ENCODE data around the gene CACNA2D3. TPM values are rescaled to one million over a fixed set of nuclear protein-coding genes. Genes with fewer than 3 reads are reported as not detected.
A peak's percentile ranks its signal among the peaks of the same experiment; 100 is the strongest.

Gene CACNA2D3
- polyA plus RNA-seq, 2 of the 4 experiments (the other 2 are of a cell fraction): 0.04 to 0.05 TPM

- no peak overlapping the region for H3K4me2 ChIP-seq
- no peaks in the 10 kb centered on the region for H3K9me3 ChIP-seq
- ChIA-PET POLR2A (no interaction called here), CTCF (no interaction called here)
- ATAC-seq: peak in 1 of 2 experiments; percentile 56; a peak in 2 of 6 replicates
- no peak for FAIRE-seq
- H3K27ac ChIP-seq: no peak overlapping the region
- TF ChIP-seq KDM5A (IDR thresholded peaks at IDR 0.05) (no peak), CBX2 (IDR thresholded peaks at IDR 0.05; ENCODE audit: borderline replicate concordance, low read depth) (no peak), RAD21 (conservative IDR thresholded peaks at IDR 0.05 in 1 of 2, IDR thresholded peaks at IDR 0.05 in 1 of 2) (no peak), GATA3 (IDR thresholded peaks at IDR 0.05; ENCODE audit: borderline replicate concordance) (peak; percentile 23; the same call in 1 of the 2 replicates)
- TF ChIP-seq, protein P1, sequence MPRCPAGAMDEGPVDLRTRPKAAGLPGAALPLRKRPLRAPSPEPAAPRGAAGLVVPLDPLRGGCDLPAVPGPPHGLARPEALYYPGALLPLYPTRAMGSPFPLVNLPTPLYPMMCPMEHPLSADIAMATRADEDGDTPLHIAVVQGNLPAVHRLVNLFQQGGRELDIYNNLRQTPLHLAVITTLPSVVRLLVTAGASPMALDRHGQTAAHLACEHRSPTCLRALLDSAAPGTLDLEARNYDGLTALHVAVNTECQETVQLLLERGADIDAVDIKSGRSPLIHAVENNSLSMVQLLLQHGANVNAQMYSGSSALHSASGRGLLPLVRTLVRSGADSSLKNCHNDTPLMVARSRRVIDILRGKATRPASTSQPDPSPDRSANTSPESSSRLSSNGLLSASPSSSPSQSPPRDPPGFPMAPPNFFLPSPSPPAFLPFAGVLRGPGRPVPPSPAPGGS (IDR thresholded peaks at IDR 0.05): no peak
- H3K4me1 ChIP-seq: no peaks in the 10 kb centered on the region
- H3K4me3 ChIP-seq: no peak overlapping the region
- DNase-seq (ENCODE audit: low read depth in 1 of 2, low spot score in 1 of 2): peak in 1 of 2 experiments; percentile 24
These were observed 100.0 kb downstream of the CACNA2D3 start for GRCh38 chr3:54222316-54222715.

DNA sequence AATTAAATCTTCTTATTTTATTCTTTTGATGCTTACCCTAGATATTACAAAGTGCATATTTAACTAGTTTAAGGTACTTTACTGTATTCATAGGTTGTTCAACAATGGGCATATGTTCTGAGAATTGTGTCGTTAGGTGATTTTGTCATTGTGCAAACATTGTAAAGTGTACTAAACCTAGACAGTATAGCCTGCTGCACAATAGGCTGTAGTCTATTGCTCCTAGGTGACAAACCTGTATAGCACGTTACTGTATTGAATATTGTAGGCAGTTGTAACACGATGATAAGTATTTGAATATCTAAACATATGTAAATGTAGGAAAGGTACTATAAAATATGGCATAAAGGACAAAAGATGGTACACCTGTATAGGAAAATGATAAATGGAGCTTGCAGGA, 100.7 kb downstream of the CACNA2D3 start:
- ATAC-seq (no peak), DNase-seq (ENCODE audit: low read depth in 1 of 2, low spot score in 1 of 2) (no peak), FAIRE-seq (no peak)
- H3K9me3 ChIP-seq: no peaks in the 10 kb centered on the region
- ChIA-PET POLR2A (no interaction called here), CTCF (no interaction called here)
- H3K4me2 ChIP-seq: no peak overlapping the region
- no peak overlapping the region for H3K4me3 ChIP-seq
- WGBS (ENCODE audit: missing lambda C conversion rate): 29% methylated on average over 3 of the region's 3 CpGs
- no peak overlapping the region for H3K27ac ChIP-seq
- no peaks in the 10 kb centered on the region for H3K4me1 ChIP-seq
- TF ChIP-seq RAD21 (conservative IDR thresholded peaks at IDR 0.05 in 1 of 2, IDR thresholded peaks at IDR 0.05 in 1 of 2) (no peak), PHF8 (IDR thresholded peaks at IDR 0.05; ENCODE audit: borderline replicate concordance, low read depth) (no peak), CTCF (IDR thresholded peaks at IDR 0.05) (no peak), FOSL2 (IDR thresholded peaks at IDR 0.05) (no peak), FOSL2 (CRISPR knock-in tag; IDR thresholded peaks at IDR 0.05) (no peak), GATA3 (IDR thresholded peaks at IDR 0.05; ENCODE audit: borderline replicate concordance) (no peak), CBX8 (IDR thresholded peaks at IDR 0.05) (no peak), EHF (CRISPR knock-in tag; IDR thresholded peaks at IDR 0.05) (no peak), FOSB (CRISPR knock-in tag; IDR thresholded peaks at IDR 0.05) (no peak), ZFP36 (IDR thresholded peaks at IDR 0.05; ENCODE audit: borderline replicate concordance, partially characterized antibody) (no peak), HOXA7 (CRISPR knock-in tag; IDR thresholded peaks at IDR 0.05) (no peak), BHLHE40 (IDR thresholded peaks at IDR 0.05; ENCODE audit: low read depth, low read length) (no peak), HEYL (CRISPR knock-in tag; IDR thresholded peaks at IDR 0.05) (no peak)
- TF ChIP-seq, protein P2, sequence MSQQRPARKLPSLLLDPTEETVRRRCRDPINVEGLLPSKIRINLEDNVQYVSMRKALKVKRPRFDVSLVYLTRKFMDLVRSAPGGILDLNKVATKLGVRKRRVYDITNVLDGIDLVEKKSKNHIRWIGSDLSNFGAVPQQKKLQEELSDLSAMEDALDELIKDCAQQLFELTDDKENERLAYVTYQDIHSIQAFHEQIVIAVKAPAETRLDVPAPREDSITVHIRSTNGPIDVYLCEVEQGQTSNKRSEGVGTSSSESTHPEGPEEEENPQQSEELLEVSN (IDR thresholded peaks at IDR 0.05; ENCODE audit: borderline replicate concordance, low read depth): no peak

DNA sequence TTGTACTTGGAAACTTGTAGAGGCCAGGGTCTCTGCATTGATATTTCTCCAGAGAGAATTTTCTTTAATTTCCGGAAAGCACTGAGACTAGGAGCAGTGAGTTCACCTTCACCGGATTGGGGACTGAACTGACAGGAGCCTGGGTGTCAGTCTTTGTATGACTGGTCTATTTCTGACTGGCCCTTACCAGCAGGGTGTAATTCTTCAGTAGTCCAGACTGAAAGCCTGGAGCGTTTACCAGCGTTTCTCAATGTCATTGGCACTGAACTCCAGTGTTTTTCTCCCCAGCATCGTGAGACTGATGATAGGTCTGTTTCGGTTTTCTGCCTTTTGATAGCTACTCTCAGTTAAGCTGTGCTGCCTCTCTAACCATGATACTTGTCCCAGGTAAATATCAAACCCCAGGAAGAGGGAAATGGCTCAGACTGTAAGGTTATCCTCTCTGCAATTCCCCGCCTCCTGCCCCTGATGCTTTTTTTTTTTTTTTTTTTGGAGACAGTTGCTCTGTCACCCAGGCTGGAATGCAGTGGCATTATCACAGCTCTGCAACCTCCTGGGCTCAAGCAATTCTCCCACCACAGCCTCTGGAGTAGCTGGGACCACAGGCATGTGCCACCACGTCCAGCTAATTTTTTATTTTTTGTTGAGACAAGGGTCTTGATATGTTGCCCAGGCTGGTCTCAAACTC, 103.6 kb downstream of the CACNA2D3 start:
- no peak overlapping the region for H3K27ac ChIP-seq
- FAIRE-seq (no peak), DNase-seq (ENCODE audit: low read depth in 1 of 2, low spot score in 1 of 2) (no peak), ATAC-seq (no peak)
- ChIA-PET CTCF (no interaction called here), POLR2A (no interaction called here)
- H3K9me3 ChIP-seq: no peaks in the 10 kb centered on the region
- no peaks in the 10 kb centered on the region for H3K4me1 ChIP-seq
- no peak overlapping the region for H3K4me2 ChIP-seq
- 27% methylated on average over 8 of the region's 8 CpGs for WGBS (ENCODE audit: missing lambda C conversion rate)
- H3K4me3 ChIP-seq: no peak overlapping the region
- TF ChIP-seq TP53 (CRISPR knock-in tag; IDR thresholded peaks at IDR 0.05) (no peak), PBX3 (IDR thresholded peaks at IDR 0.05) (no peak), CHD4 (IDR thresholded peaks at IDR 0.05; ENCODE audit: borderline replicate concordance) (no peak), FOXS1 (CRISPR knock-in tag; IDR thresholded peaks at IDR 0.05) (no peak), KDM1A (IDR thresholded peaks at IDR 0.05; ENCODE audit: low read depth) (no peak), POLR2AphosphoS2 (conservative IDR thresholded peaks at IDR 0.05; ENCODE audit: low read length) (no peak), EHMT2 (IDR thresholded peaks at IDR 0.05; ENCODE audit: low read depth) (no peak), FOSL2 (IDR thresholded peaks at IDR 0.05) (no peak), FOSL2 (CRISPR knock-in tag; IDR thresholded peaks at IDR 0.05) (no peak), RNF2 (IDR thresholded peaks at IDR 0.05; ENCODE audit: borderline replicate concordance, low read depth) (no peak), GATA3 (IDR thresholded peaks at IDR 0.05; ENCODE audit: borderline replicate concordance) (no peak), CHD2 (IDR thresholded peaks at IDR 0.05; ENCODE audit: low read length, partially characterized antibody) (no peak), FOSB (CRISPR knock-in tag; IDR thresholded peaks at IDR 0.05) (no peak), HOXB5 (CRISPR knock-in tag; IDR thresholded peaks at IDR 0.05) (no peak), ZSCAN20 (CRISPR knock-in tag; IDR thresholded peaks at IDR 0.05) (no peak), RARB (CRISPR knock-in tag; IDR thresholded peaks at IDR 0.05) (no peak), ESRRA (IDR thresholded peaks at IDR 0.05; ENCODE audit: borderline replicate concordance, low read length) (no peak)
- TF ChIP-seq, protein P3, sequence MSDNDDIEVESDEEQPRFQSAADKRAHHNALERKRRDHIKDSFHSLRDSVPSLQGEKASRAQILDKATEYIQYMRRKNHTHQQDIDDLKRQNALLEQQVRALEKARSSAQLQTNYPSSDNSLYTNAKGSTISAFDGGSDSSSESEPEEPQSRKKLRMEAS (IDR thresholded peaks at IDR 0.05): no peak

Data from A549 (cell line).